IPS-15b (cell line): Measurements from ENCODE around the gene DIS3L2.

Experiments used
- H3K27me3 ChIP-seq: one replicate; pipeline ENCODE4 v1.6.1; 2013; ENCODE audit warnings: low read length; ENCODE audit not compliant: control insufficient read depth, insufficient read depth
- H3K36me3 ChIP-seq: one replicate; pipeline ENCODE4 v1.6.1; 2013; ENCODE audit warnings: low read length; ENCODE audit not compliant: control insufficient read depth, insufficient read depth
- H3K4me1 ChIP-seq: one replicate; pipeline ENCODE4 v1.6.1; 2013; ENCODE audit warnings: mild to moderate bottlenecking, low read length; ENCODE audit not compliant: control insufficient read depth, insufficient read depth
- H3K4me3 ChIP-seq: one replicate; pipeline ENCODE4 v1.5.1; 2013; ENCODE audit warnings: low read depth, low read length
- H3K9ac ChIP-seq: one replicate; pipeline ENCODE4 v1.6.1; 2013; ENCODE audit warnings: low read depth, mild to moderate bottlenecking, low read length
- H3K9me3 ChIP-seq: one replicate; pipeline ENCODE4 v1.6.1; 2013; ENCODE audit warnings: mild to moderate bottlenecking, low read length; ENCODE audit not compliant: control insufficient read depth, insufficient read depth

DIS3L2 gene

DNA sequence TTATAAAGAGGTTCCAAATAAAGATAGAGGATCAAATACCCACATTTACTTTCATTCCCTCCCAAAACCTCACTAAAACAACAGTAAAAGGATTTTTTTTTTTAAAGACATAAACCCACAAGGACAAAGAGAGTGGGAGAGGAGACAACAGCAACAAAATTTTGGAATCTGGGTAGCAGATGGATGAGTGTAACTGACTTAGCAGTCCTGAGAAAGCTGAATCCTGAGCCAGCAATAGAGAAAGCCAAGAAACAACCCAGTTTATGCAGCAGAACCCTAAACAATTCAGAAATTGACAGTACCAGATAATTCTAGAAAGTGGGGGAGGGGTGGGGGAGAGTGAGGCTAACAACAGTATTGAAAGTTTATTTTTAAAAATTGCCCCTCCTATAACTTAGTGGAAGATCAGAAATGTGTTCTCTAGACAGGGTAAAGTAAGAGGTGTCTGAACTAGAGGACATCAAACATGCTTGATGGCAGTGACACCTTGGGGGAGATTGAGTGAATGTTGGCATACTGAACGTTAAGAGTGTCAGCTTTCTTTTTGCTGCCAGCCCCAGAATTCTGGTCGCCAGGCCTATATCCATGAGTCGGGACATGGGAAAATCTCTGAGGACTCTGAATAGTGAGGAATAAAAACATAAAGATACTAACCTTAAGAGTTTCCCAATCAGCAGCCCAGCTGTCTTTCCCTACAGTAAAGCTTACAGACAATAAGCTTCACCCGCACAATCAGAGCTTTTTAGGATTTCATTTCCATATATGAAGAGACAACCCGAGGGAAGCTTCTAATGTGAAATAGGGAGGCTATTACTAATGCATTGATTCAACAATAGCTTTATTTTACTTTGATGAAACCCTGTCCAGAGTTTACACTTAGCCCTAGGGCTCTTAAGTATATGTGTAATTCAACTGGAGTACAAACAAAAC is 289.0 kb downstream of the DIS3L2 start:
- no peaks in the 10 kb centered on the region for H3K4me1 ChIP-seq
- H3K36me3 ChIP-seq, result no peaks in the 10 kb centered on the region
- no peaks in the 10 kb centered on the region for H3K27me3 ChIP-seq
- H3K4me3 ChIP-seq, result no peak overlapping the region
- no peaks in the 10 kb centered on the region for H3K9me3 ChIP-seq
- no peak overlapping the region for H3K9ac ChIP-seq

DNA sequence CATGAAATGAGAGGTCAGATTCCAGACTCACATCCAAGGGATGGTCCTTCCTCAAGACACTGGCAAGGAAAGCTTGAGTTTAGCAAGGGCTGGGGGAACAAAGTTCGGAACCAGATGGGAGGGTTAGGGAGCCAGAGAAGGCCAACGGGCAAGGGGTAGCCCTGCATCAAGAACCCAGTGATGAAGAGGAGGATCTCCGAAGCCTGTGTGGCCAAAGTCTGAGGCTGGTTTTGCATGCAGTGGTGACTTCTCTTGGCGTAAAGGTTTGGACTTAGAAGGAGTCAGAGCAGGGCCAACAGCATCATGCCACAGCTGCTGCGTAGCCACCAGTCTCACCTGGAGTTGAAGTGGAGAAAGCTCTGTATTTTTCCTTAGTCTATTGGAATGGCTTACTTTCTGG is 293.5 kb downstream of the DIS3L2 start:
- no peaks in the 10 kb centered on the region for H3K9me3 ChIP-seq
- no peak overlapping the region for H3K4me3 ChIP-seq
- no peak overlapping the region for H3K9ac ChIP-seq
- H3K4me1 ChIP-seq, result no peaks in the 10 kb centered on the region
- H3K27me3 ChIP-seq, result no peaks in the 10 kb centered on the region
- no peaks in the 10 kb centered on the region for H3K36me3 ChIP-seq

DNA sequence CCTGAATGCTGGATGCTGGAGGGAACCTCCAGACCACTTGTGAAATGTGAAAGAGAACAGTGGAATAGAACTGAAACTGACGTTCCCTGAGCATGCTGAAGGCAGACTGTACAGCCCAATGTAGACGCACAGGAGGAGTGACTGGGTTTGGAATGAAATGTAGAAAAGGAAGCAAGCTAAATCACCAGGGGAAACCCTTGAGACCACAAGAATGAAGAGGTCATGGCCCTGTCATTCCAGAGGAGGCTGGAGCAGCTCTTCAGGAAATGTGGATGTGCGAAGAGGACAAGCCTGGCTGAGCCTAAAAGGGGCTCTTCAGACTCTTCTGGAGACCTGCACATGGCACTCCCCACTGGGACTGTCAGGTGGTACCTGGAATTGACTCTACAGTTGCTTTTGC is 298.6 kb downstream of the DIS3L2 start:
- no peak overlapping the region for H3K4me3 ChIP-seq
- H3K9me3 ChIP-seq, result no peaks in the 10 kb centered on the region
- H3K27me3 ChIP-seq, result peaks cover 3% of the 10 kb centered on the region
- no peak overlapping the region for H3K9ac ChIP-seq
- no peaks in the 10 kb centered on the region for H3K4me1 ChIP-seq
- no peaks in the 10 kb centered on the region for H3K36me3 ChIP-seq

- Histone ChIP-seq H3K9ac (no peak overlapping the region), H3K27me3 (peaks cover 10% of the 10 kb centered on the region), H3K4me1 (no peaks in the 10 kb centered on the region), H3K4me3 (no peak overlapping the region), H3K36me3 (no peaks in the 10 kb centered on the region), H3K9me3 (no peaks in the 10 kb centered on the region)
Measured at GRCh38 chr2:232261776-232262175, 300.3 kb downstream of the DIS3L2 start.

DNA sequence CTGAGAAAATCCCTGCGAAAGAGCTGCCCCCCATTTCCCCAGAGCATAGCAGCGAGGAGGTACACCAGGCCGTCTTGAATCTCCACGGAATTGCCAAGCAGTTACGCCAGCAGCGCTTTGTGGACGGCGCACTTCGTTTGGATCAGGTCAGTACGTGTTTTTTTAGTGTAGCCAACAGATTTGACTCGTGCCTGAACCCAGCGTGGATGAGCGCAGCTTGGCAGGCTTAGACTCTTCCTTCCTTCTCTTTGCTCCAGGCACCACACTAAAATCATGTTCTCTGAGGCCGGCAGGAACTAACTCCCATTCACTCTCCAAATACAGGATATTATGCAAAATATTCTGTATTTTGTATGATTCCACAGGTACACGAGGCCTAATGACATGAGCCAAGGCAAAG is 301.8 kb downstream of the DIS3L2 start:
- no peaks in the 10 kb centered on the region for H3K9me3 ChIP-seq
- no peak overlapping the region for H3K9ac ChIP-seq
- no peak overlapping the region for H3K4me3 ChIP-seq
- peaks cover 12% of the 10 kb centered on the region for H3K27me3 ChIP-seq
- no peaks in the 10 kb centered on the region for H3K4me1 ChIP-seq
- H3K36me3 ChIP-seq, result no peaks in the 10 kb centered on the region

- no peaks in the 10 kb centered on the region for H3K36me3 ChIP-seq
- H3K27me3 ChIP-seq, result peaks cover 12% of the 10 kb centered on the region
- no peak overlapping the region for H3K4me3 ChIP-seq
- no peaks in the 10 kb centered on the region for H3K4me1 ChIP-seq
- no peak overlapping the region for H3K9ac ChIP-seq
- H3K9me3 ChIP-seq, result no peaks in the 10 kb centered on the region
Measured at GRCh38 chr2:232264081-232264480, 302.6 kb downstream of the DIS3L2 start.

GRCh38 chr2:232265329-232265728 is 303.8 kb downstream of the DIS3L2 start:
- H3K9me3 ChIP-seq, result no peaks in the 10 kb centered on the region
- peaks cover 12% of the 10 kb centered on the region for H3K27me3 ChIP-seq
- no peak overlapping the region for H3K9ac ChIP-seq
- no peak overlapping the region for H3K4me3 ChIP-seq
- no peaks in the 10 kb centered on the region for H3K36me3 ChIP-seq
- no peaks in the 10 kb centered on the region for H3K4me1 ChIP-seq

DNA sequence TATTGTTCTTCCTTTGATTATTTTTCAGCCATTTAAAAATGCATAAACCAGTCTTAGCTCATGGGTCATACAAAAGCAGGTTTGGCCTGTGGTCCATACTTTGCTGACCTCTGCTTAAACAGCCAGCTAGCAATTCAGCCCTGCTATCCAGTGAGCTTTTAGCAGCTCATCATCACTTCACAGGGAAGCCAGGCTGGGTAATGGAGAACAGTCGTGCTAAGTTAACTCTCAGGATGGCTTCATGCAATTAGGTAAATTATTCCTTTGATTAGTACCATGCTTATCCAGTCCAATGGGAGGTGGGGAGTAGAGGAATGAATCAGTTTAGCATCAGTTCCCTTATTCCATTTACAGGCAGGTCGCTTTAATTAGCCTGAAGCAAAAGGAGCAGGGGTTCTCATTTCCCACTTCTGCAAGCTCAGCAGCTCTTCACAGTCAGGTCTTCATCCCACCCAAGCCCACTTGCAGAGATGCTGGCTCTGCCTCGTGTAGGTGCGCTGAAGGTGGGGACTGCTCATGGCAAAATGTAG is 307.2 kb downstream of the DIS3L2 start:
- H3K4me3 ChIP-seq, result no peak overlapping the region
- H3K4me1 ChIP-seq, result no peaks in the 10 kb centered on the region
- no peak overlapping the region for H3K9ac ChIP-seq
- H3K27me3 ChIP-seq, result peaks cover 9% of the 10 kb centered on the region
- no peaks in the 10 kb centered on the region for H3K9me3 ChIP-seq
- H3K36me3 ChIP-seq, result no peaks in the 10 kb centered on the region

- Histone ChIP-seq H3K9ac (no peak overlapping the region), H3K9me3 (no peaks in the 10 kb centered on the region), H3K4me3 (no peak overlapping the region), H3K36me3 (no peaks in the 10 kb centered on the region), H3K27me3 (peaks cover 9% of the 10 kb centered on the region), H3K4me1 (no peaks in the 10 kb centered on the region)
Measured at GRCh38 chr2:232269867-232270266, 308.4 kb downstream of the DIS3L2 start.

DNA sequence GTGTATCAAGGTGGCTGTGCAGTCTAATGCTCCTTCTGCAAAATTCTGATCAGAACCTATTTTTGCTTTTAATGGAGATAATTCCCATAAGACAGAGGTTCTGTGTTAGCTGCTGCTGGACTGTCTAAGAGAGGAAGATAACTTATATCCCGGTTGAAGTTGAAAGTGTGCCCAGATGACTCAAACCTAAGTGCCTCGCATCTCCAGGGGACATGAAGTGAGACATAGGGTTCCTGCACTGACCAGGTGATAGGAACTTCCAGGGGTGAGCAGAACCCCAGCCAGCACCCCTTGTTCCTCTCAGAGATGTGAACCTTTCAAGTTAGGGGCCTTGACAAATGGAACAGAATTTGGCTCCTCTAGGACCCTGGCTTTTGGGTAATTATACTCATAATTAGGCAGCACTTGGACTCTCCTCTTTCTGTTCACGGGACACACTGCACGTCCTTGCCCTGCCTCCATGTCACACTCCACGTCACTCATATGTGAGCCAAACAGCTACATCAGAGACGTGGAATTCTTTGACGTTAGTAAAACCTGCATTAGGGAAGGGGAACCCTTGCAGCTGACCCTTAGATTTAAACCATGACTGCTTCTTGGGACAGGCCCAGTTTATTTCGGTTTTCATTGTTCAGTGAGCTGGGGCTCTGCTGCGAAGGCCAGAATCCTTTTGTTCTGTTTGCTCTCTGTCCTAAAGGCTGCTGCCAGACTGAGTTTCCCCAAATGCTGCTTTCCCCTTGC is 312.6 kb downstream of the DIS3L2 start:
- Histone ChIP-seq H3K9me3 (peaks cover 3% of the 10 kb centered on the region), H3K27me3 (no peaks in the 10 kb centered on the region), H3K9ac (no peak overlapping the region), H3K4me1 (peaks cover 10% of the 10 kb centered on the region), H3K4me3 (no peak overlapping the region), H3K36me3 (no peaks in the 10 kb centered on the region)

GRCh38 chr2:232275670-232276069 is 314.2 kb downstream of the DIS3L2 start:
- H3K27me3 ChIP-seq, result no peaks in the 10 kb centered on the region
- no peak overlapping the region for H3K9ac ChIP-seq
- no peak overlapping the region for H3K4me3 ChIP-seq
- H3K9me3 ChIP-seq, result peaks cover 3% of the 10 kb centered on the region
- no peaks in the 10 kb centered on the region for H3K36me3 ChIP-seq
- H3K4me1 ChIP-seq, result peaks cover 10% of the 10 kb centered on the region
